HepG2 (cell line): Measurements from ENCODE around the gene SLC24A4. TPM values are rescaled to one million over a fixed set of nuclear protein-coding genes. Genes with fewer than 3 reads are reported as not detected.

Source experiments
- ATM ChIP-seq: fragments of 450-650 bp; IDR thresholded peaks from 2 replicates; pipeline ENCODE4 v1.7.1; 2017; ENCODE audit warnings: mild to moderate bottlenecking, borderline replicate concordance
- HDAC2 ChIP-seq: sonication (generic); formaldehyde crosslinking; IDR thresholded peaks from 2 replicates; pipeline ENCODE4 v1.4.0; 2020; ENCODE audit warnings: missing genetic modification reagents
- KLF12 ChIP-seq: sonication (generic); formaldehyde crosslinking; IDR thresholded peaks from 2 replicates; pipeline ENCODE4 v1.4.0; 2020; ENCODE audit warnings: missing genetic modification reagents, borderline replicate concordance
- MED8 ChIP-seq: sonication (generic); formaldehyde crosslinking; IDR thresholded peaks from 2 replicates; pipeline ENCODE4 v1.8.1; 2023; ENCODE audit warnings: mild to moderate bottlenecking, missing genetic modification reagents; ENCODE audit not compliant: insufficient replicate concordance
- NR2F2 ChIP-seq: IDR thresholded peaks from 2 replicates; pipeline ENCODE4 v1.6.1; 2012; ENCODE audit warnings: low read depth, inconsistent platforms, borderline replicate concordance
- PRMT3 ChIP-seq: sonication (generic); formaldehyde crosslinking; IDR thresholded peaks from 2 replicates; pipeline ENCODE4 v1.8.1; 2022; ENCODE audit warnings: low read depth, mild to moderate bottlenecking, moderate library complexity, missing genetic modification reagents, borderline replicate concordance
- RARG ChIP-seq: sonication (generic); formaldehyde crosslinking; IDR thresholded peaks from 2 replicates; pipeline ENCODE4 v1.4.0; 2020; ENCODE audit warnings: low read depth, mild to moderate bottlenecking, missing genetic modification reagents
- RFXANK ChIP-seq: IDR thresholded peaks from 2 replicates; pipeline ENCODE4 v1.6.1; 2016
- SMAD9 ChIP-seq: sonication (generic); formaldehyde crosslinking; IDR thresholded peaks from 2 replicates; pipeline ENCODE4 v1.5.1; 2020; ENCODE audit warnings: mild to moderate bottlenecking, missing genetic modification reagents
- SOX5 ChIP-seq: IDR thresholded peaks from 2 replicates; pipeline ENCODE4 v1.6.1; 2016; ENCODE audit warnings: borderline replicate concordance
- SUZ12 ChIP-seq: fragments of 150-350 bp; IDR thresholded peaks from 2 replicates; pipeline ENCODE4 v1.6.1; 2014; ENCODE audit warnings: low read depth, low read length
- TBX2 ChIP-seq: sonication (generic); formaldehyde crosslinking; IDR thresholded peaks from 2 replicates; pipeline ENCODE4 v1.5.0; 2020; ENCODE audit warnings: missing genetic modification reagents, mild to moderate bottlenecking, borderline replicate concordance
- TEAD2 ChIP-seq: sonication (generic); formaldehyde crosslinking; IDR thresholded peaks from 2 replicates; pipeline ENCODE4 v1.9.0; 2021; ENCODE audit warnings: missing genetic modification reagents
- ZBTB42 ChIP-seq: sonication (generic); formaldehyde crosslinking; IDR thresholded peaks from 2 replicates; pipeline ENCODE4 v1.5.0; 2020; ENCODE audit warnings: mild to moderate bottlenecking, missing genetic modification reagents
- ZBTB7B ChIP-seq: sonication (generic); formaldehyde crosslinking; IDR thresholded peaks from 2 replicates; pipeline ENCODE4 v1.4.0; 2020; ENCODE audit warnings: missing genetic modification reagents
- ZFX ChIP-seq: sonication (generic); formaldehyde crosslinking; IDR thresholded peaks from 2 replicates; pipeline ENCODE4 v1.4.0; 2020; ENCODE audit warnings: mild to moderate bottlenecking, low read depth, missing genetic modification reagents, moderate library complexity
- ZNF20 ChIP-seq: sonication (generic); formaldehyde crosslinking; IDR thresholded peaks from 2 replicates; pipeline ENCODE4 v1.4.0; 2020; ENCODE audit warnings: mild to moderate bottlenecking, moderate library complexity, missing genetic modification reagents
- ZNF225 ChIP-seq: sonication (generic); formaldehyde crosslinking; IDR thresholded peaks from 2 replicates; pipeline ENCODE4 v1.4.0; 2020; ENCODE audit warnings: mild to moderate bottlenecking, missing genetic modification reagents
- ZNF264 ChIP-seq: sonication (generic); formaldehyde crosslinking; IDR thresholded peaks from 2 replicates; pipeline ENCODE4 v1.4.0; 2020; ENCODE audit warnings: missing genetic modification reagents
- ZNF605 ChIP-seq: sonication (generic); formaldehyde crosslinking; IDR thresholded peaks from 2 replicates; pipeline ENCODE4 v1.8.0; 2022; ENCODE audit warnings: mild to moderate bottlenecking, missing genetic modification reagents
- ZSCAN31 ChIP-seq: sonication (generic); formaldehyde crosslinking; IDR thresholded peaks from 2 replicates; pipeline ENCODE4 v1.5.0; 2020; ENCODE audit warnings: low read depth, mild to moderate bottlenecking, missing genetic modification reagents
- polyA plus RNA-seq, 8 experiments: library from polyadenylated mRNA; depleted of rRNA in 3 of 8; stranded (reverse) in 7 of 8; unstranded in 1 of 8; fragments of >200 nt; fragmentation: Illumina TruSeq in 4 of 8; extraction: Trizol in 4 of 8; gene quantifications; 2 replicates each; pipeline versions ENCODE4 v1.2.1 to v1.2.3, GENCODE V29; 2011 to 2016; ENCODE audit warnings: low read depth in 4 of 8, missing spikeins in 1 of 8, mixed read lengths in 1 of 8; ENCODE audit not compliant: insufficient read depth in 1 of 8
- total RNA-seq, 5 experiments: library from RNA; depleted of rRNA; stranded (reverse); fragments of >200 nt; fragmentation: Illumina TruSeq; extraction: Trizol; gene quantifications; 2 replicates each; pipeline ENCODE4 v1.2.3, GENCODE V29; 2016; ENCODE audit warnings: low read depth in 1 of 5
- TF ChIP-seq, protein P1 (sequence below): sonication (generic); formaldehyde crosslinking; IDR thresholded peaks from 2 replicates; pipeline ENCODE4 v1.5.0; 2020; ENCODE audit warnings: mild to moderate bottlenecking, missing genetic modification reagents
- TF ChIP-seq, protein P2 (sequence below): sonication (generic); formaldehyde crosslinking; IDR thresholded peaks from 2 replicates; pipeline ENCODE4 v1.4.0; 2020; ENCODE audit warnings: missing genetic modification reagents, mild to moderate bottlenecking, borderline replicate concordance
- TF ChIP-seq, protein P3 (sequence below): IDR thresholded peaks from 2 replicates; pipeline ENCODE4 v1.6.1; 2016; ENCODE audit warnings: low read depth
- TF ChIP-seq, protein P4 (sequence below): sonication (generic); formaldehyde crosslinking; IDR thresholded peaks from 2 replicates; pipeline ENCODE4 v1.4.0; 2020; ENCODE audit warnings: missing genetic modification reagents

Gene SLC24A4
- total and polyA plus RNA-seq, 2 of the 13 experiments (the other 11 are each of a cell fraction or from before 2014, with no cell fraction given), result not detected

DNA sequence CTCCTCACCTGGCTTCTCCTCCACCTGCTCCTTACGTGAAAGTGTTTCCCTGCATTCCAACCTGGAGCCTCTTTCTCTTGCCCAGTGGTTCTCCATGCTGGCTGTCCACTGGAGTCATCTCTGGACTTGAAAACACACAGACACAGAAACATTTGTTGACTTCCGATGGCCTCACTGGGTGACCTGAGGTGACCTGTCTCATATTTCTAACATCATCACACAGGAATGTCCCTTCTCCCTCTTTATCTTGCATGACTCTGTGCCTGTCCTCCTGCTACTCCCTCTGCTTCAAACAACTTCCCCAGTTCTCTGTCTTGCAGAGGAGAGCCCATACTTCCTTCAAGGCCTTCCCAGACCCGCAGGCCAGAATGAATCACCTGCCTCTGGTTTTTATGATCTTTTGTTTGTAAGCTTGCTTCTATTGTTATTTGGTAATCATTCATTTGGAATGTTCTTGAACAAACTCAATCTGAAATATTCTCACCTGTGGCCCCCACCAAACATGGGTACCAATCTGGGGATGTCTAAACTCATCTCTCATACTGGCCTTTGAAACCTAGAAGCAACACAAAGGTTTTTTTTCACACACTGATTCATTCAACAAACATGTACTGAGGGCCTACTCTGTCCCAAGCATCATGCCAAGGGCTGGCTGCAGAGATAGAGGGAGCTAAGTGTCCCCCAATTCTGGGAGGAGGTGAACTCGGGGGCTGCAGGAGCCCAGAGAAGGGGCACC lies 181.0 kb downstream of the SLC24A4 start (continued):
- TF ChIP-seq ZSCAN31 (CRISPR knock-in tag) (no peak), MED8 (no peak), NR2F2 (peak; percentile 66; the same call in 1 of the 2 replicates), SUZ12 (no peak), ZBTB42 (CRISPR knock-in tag) (no peak), PRMT3 (CRISPR knock-in tag) (no peak), ZBTB7B (0 out of 2 replicates have a peak, but pooled peaks have one; percentile 18), SMAD9 (CRISPR knock-in tag) (no peak), SOX5 (CRISPR knock-in tag) (peak; percentile 83), TBX2 (CRISPR knock-in tag) (peak; percentile 40; the same call in 1 of the 2 replicates), TEAD2 (CRISPR knock-in tag) (no peak), RFXANK (CRISPR knock-in tag) (no peak), RARG (no peak), KLF12 (CRISPR knock-in tag) (no peak), ZNF20 (CRISPR knock-in tag) (no peak), ATM (no peak), ZNF264 (CRISPR knock-in tag) (no peak), ZNF225 (CRISPR knock-in tag) (no peak), HDAC2 (CRISPR knock-in tag) (peak; percentile 80), ZNF605 (CRISPR knock-in tag) (peak; percentile 18; the same call in 1 of the 2 replicates), ZFX (peak; percentile 31; the same call in 1 of the 2 replicates)
- TF ChIP-seq, protein P1, sequence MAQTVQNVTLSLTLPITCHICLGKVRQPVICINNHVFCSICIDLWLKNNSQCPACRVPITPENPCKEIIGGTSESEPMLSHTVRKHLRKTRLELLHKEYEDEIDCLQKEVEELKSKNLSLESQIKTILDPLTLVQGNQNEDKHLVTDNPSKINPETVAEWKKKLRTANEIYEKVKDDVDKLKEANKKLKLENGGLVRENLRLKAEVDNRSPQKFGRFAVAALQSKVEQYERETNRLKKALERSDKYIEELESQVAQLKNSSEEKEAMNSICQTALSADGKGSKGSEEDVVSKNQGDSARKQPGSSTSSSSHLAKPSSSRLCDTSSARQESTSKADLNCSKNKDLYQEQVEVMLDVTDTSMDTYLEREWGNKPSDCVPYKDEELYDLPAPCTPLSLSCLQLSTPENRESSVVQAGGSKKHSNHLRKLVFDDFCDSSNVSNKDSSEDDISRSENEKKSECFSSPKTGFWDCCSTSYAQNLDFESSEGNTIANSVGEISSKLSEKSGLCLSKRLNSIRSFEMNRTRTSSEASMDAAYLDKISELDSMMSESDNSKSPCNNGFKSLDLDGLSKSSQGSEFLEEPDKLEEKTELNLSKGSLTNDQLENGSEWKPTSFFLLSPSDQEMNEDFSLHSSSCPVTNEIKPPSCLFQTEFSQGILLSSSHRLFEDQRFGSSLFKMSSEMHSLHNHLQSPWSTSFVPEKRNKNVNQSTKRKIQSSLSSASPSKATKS (CRISPR knock-in tag), result no peak
- TF ChIP-seq, protein P2, sequence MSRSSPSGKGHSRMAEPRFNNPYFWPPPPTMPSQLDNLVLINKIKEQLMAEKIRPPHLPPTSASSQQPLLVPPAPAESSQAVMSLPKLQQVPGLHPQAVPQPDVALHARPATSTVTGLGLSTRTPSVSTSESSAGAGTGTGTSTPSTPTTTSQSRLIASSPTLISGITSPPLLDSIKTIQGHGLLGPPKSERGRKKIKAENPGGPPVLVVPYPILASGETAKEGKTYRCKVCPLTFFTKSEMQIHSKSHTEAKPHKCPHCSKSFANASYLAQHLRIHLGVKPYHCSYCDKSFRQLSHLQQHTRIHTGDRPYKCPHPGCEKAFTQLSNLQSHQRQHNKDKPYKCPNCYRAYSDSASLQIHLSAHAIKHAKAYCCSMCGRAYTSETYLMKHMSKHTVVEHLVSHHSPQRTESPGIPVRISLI (CRISPR knock-in tag), result 0 out of 2 replicates have a peak, but pooled peaks have one; percentile 29
- TF ChIP-seq, protein P3, sequence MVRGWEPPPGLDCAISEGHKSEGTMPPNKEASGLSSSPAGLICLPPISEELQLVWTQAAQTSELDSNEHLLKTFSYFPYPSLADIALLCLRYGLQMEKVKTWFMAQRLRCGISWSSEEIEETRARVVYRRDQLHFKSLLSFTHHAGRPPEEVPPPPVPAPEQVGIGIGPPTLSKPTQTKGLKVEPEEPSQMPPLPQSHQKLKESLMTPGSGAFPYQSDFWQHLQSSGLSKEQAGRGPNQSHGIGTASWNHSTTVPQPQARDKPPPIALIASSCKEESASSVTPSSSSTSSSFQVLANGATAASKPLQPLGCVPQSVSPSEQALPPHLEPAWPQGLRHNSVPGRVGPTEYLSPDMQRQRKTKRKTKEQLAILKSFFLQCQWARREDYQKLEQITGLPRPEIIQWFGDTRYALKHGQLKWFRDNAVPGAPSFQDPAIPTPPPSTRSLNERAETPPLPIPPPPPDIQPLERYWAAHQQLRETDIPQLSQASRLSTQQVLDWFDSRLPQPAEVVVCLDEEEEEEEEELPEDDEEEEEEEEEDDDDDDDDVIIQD (CRISPR knock-in tag), result peak; percentile 59; the same call in 1 of the 2 replicates
- TF ChIP-seq, protein P4, sequence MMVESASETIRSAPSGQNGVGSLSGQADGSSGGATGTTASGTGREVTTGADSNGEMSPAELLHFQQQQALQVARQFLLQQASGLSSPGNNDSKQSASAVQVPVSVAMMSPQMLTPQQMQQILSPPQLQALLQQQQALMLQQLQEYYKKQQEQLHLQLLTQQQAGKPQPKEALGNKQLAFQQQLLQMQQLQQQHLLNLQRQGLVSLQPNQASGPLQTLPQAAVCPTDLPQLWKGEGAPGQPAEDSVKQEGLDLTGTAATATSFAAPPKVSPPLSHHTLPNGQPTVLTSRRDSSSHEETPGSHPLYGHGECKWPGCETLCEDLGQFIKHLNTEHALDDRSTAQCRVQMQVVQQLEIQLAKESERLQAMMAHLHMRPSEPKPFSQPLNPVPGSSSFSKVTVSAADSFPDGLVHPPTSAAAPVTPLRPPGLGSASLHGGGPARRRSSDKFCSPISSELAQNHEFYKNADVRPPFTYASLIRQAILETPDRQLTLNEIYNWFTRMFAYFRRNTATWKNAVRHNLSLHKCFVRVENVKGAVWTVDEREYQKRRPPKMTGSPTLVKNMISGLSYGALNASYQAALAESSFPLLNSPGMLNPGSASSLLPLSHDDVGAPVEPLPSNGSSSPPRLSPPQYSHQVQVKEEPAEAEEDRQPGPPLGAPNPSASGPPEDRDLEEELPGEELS (CRISPR knock-in tag), result peak; percentile 87
